ENCODE measurements around the gene UTP4.

Gene UTP4

DNA sequence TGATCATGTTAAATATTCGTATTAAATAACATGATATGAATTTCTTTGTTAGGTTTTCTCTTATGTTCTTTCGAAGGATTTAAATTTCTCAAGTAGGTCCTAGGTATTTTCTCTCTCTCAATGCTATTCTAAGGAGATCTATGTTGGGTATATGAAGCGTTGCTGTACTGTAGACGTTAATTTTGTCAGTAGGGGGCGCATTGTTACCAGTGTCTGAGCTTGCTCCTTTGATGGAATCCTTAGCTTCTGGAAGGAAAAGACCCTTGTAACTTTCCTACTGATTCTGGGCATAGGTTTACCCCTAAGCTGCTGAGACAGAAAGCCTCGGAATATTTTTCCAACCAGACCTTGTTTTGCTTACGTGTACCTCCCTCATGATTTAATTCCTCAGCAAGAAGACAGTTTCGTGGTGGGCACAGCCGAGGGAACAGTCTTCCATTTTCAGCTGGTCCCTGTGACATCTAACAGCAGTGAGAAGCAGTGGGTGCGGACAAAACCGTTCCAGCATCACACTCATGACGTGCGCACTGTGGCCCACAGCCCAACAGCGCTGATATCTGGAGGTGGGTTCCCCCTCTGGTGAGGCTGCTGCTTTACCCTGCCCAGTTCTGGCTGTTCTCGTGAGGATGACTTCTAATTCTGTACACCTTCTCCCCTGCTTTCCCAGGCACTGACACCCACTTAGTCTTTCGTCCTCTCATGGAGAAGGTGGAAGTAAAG is 17.9 kb downstream of the UTP4 start:
- H3K36me3 ChIP-seq (ENCODE audit: low read depth) = peaks cover 90% of the 10 kb centered on the region
- no peaks in the 10 kb centered on the region for H3K9me3 ChIP-seq (ENCODE audit: severe bottlenecking)
- no peak overlapping the region for H3K4me3 ChIP-seq (ENCODE audit: severe bottlenecking)
- peak; percentile 84 for TF ChIP-seq CTCF (IDR thresholded peaks at IDR 0.05; ENCODE audit: poor library complexity, severe bottlenecking)
- no peak overlapping the region for H3K27ac ChIP-seq (ENCODE audit: poor library complexity, severe bottlenecking)
- H3K27me3 ChIP-seq (ENCODE audit: insufficient read depth, poor library complexity, severe bottlenecking) = no peaks in the 10 kb centered on the region
- DNase-seq (ENCODE audit: low spot score) = no peak
- H3K4me1 ChIP-seq (ENCODE audit: insufficient read depth, poor library complexity, severe bottlenecking) = no peaks in the 10 kb centered on the region
- ATAC-seq (ENCODE audit: low read depth) = peak; percentile 78

- H3K4me3 ChIP-seq (ENCODE audit: severe bottlenecking) = no peak overlapping the region
- no peak overlapping the region for H3K27ac ChIP-seq (ENCODE audit: poor library complexity, severe bottlenecking)
- no peaks in the 10 kb centered on the region for H3K27me3 ChIP-seq (ENCODE audit: insufficient read depth, poor library complexity, severe bottlenecking)
- peaks cover 98% of the 10 kb centered on the region for H3K36me3 ChIP-seq (ENCODE audit: low read depth)
- H3K9me3 ChIP-seq (ENCODE audit: severe bottlenecking) = no peaks in the 10 kb centered on the region
- ATAC-seq (ENCODE audit: low read depth) (no peak), DNase-seq (ENCODE audit: low spot score) (no peak)
- no peak for TF ChIP-seq CTCF (IDR thresholded peaks at IDR 0.05; ENCODE audit: poor library complexity, severe bottlenecking)
- H3K4me1 ChIP-seq (ENCODE audit: insufficient read depth, poor library complexity, severe bottlenecking) = no peaks in the 10 kb centered on the region
These were observed 24.7 kb downstream of the UTP4 start for GRCh38 chr16:69157196-69157595.

DNA sequence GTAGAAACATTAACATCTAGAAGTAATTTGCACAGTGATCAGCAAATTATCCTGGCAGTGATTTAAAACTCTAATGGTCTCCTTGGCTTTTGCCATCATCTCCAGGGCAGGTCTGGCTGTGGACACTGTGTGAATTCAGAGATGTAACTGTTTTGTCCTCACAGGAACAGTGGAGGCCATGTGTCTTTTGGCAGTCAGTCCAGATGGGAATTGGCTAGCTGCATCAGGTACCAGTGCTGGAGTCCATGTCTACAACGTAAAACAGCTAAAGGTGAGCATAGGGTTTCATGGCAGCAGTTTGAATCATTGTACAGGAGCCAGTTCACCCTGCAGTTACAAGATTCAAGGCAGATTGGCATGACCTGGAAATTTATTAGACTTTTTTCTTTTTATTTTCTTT is 27.7 kb downstream of the UTP4 start:
- DNase-seq (ENCODE audit: low spot score) (no peak), ATAC-seq (ENCODE audit: low read depth) (no peak)
- Histone ChIP-seq H3K9me3 (ENCODE audit: severe bottlenecking) (no peaks in the 10 kb centered on the region), H3K4me3 (ENCODE audit: severe bottlenecking) (no peak overlapping the region), H3K27ac (ENCODE audit: poor library complexity, severe bottlenecking) (no peak overlapping the region), H3K36me3 (ENCODE audit: low read depth) (peaks cover 93% of the 10 kb centered on the region), H3K4me1 (ENCODE audit: insufficient read depth, poor library complexity, severe bottlenecking) (no peaks in the 10 kb centered on the region), H3K27me3 (ENCODE audit: insufficient read depth, poor library complexity, severe bottlenecking) (no peaks in the 10 kb centered on the region)
- TF ChIP-seq CTCF (IDR thresholded peaks at IDR 0.05; ENCODE audit: poor library complexity, severe bottlenecking) = no peak

DNA sequence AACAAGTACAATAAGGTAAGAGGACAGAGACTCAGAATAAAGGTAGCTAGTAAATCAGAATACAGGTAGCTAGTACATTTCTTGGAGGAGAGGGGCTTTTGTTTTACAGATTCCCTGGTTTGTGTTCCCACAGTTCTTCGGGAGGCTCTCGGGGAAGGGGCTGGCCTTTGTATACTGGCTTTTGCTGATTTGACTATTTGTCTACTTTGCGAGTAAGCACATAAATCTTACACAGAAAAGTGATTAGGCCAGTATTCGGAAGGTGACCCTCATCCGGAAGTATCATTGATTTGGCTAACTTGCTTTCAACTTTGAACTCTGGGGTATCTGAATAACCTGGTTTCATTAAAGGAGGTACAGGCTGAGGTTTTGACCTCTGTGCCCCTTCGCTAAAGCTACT is 33.1 kb downstream of the UTP4 start:
- DNase-seq (ENCODE audit: low spot score) (no peak), ATAC-seq (ENCODE audit: low read depth) (no peak)
- Histone ChIP-seq H3K4me1 (ENCODE audit: insufficient read depth, poor library complexity, severe bottlenecking) (no peaks in the 10 kb centered on the region), H3K36me3 (ENCODE audit: low read depth) (peaks cover 85% of the 10 kb centered on the region), H3K27ac (ENCODE audit: poor library complexity, severe bottlenecking) (no peak overlapping the region), H3K27me3 (ENCODE audit: insufficient read depth, poor library complexity, severe bottlenecking) (no peaks in the 10 kb centered on the region), H3K9me3 (ENCODE audit: severe bottlenecking) (no peaks in the 10 kb centered on the region), H3K4me3 (ENCODE audit: severe bottlenecking) (no peak overlapping the region)
- TF ChIP-seq CTCF (IDR thresholded peaks at IDR 0.05; ENCODE audit: poor library complexity, severe bottlenecking) = no peak

DNA sequence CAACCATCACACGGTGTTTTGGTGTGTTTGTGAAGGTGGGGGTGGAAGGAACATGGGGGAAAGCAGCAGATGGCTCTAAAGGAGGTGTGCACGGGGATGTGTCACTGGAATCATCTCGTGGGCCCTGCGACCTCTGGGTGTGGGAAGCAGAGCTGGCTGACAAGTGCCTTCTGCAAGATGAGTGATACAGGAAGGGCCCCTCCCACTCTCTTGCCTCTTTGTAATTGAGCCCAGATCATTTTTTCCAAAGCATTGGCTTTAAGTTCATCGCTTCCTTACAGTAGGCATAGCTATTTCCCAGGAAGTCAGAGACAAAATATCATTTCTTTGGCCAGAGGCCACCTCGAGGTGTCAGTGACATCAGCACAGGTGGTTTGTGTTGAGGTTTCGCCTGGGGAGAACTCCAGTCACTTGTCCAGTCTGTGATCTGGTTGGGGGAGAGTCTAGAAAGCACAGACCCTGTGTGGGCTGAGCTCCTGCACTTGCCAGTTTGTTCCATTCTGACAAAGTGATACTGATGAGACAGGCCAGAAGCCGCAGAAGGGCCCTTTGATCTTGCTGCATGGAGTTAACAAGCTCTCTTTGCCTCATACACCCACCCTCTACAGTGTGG is 33.9 kb downstream of the UTP4 start:
- DNase-seq (ENCODE audit: low spot score) = no peak
- no peak for TF ChIP-seq CTCF (IDR thresholded peaks at IDR 0.05; ENCODE audit: poor library complexity, severe bottlenecking)
- Histone ChIP-seq H3K9me3 (ENCODE audit: severe bottlenecking) (no peaks in the 10 kb centered on the region), H3K4me1 (ENCODE audit: insufficient read depth, poor library complexity, severe bottlenecking) (no peaks in the 10 kb centered on the region), H3K27ac (ENCODE audit: poor library complexity, severe bottlenecking) (peak overlapping the region; percentile 6), H3K36me3 (ENCODE audit: low read depth) (peaks cover 78% of the 10 kb centered on the region), H3K4me3 (ENCODE audit: severe bottlenecking) (no peak overlapping the region), H3K27me3 (ENCODE audit: insufficient read depth, poor library complexity, severe bottlenecking) (no peaks in the 10 kb centered on the region)
- ATAC-seq (ENCODE audit: low read depth) = no peak
